GM12892 (cell line): ENCODE data around the gene UST.
"Not testable (repeated sequence)": the region's sequence is repeated elsewhere in the genome, so short reads cannot be mapped to it uniquely, and the experiment has no call there.

Experiments
- DNase-seq: peaks from one replicate; pipeline ENCODE4 v3.0.0; 2011; ENCODE audit not compliant: insufficient read length
- FAIRE-seq: peaks from 2 replicates; lab custom pipeline; 2011; peaks lifted over from hg19 to GRCh38; lab: Jason Lieb, UNC
- POLR2A ChIP-seq: IDR thresholded peaks from 2 replicates; pipeline ENCODE4 v1.6.1; 2011; ENCODE audit warnings: low read depth, low read length, control low read depth
- POLR2AphosphoS5 ChIP-seq: IDR thresholded peaks from 2 replicates; pipeline ENCODE4 v1.6.1; 2011; ENCODE audit warnings: low read depth, low read length, control low read depth
- TAF1 ChIP-seq: IDR thresholded peaks from 2 replicates; pipeline ENCODE4 v1.6.1; 2011; ENCODE audit warnings: low read depth, mild to moderate bottlenecking, control low read depth, low read length, borderline replicate concordance

The UST gene

DNA sequence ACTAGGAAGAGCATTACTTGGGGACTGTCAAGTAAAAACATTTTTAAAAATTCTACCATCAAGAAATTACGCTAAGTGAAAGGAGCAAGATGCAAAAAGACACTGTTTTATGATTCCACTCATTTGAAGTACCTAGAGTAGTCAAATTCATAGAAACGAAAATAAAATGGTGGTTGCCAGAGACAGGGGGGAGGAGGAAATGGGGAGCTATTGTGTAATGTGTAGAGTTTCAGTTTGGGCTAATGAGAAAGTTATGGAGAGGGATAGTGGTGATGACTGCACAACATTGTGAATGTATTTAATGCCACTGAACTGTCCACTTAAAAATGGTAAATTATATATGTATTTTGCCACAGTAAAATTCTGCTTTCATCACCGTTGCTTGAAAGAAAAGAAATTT lies 83.8 kb downstream of the UST start:
- DNase-seq = no peak
- FAIRE-seq = no peak
- no peak for TF ChIP-seq POLR2AphosphoS5
- no peak for TF ChIP-seq TAF1
- no peak for TF ChIP-seq POLR2A

DNA sequence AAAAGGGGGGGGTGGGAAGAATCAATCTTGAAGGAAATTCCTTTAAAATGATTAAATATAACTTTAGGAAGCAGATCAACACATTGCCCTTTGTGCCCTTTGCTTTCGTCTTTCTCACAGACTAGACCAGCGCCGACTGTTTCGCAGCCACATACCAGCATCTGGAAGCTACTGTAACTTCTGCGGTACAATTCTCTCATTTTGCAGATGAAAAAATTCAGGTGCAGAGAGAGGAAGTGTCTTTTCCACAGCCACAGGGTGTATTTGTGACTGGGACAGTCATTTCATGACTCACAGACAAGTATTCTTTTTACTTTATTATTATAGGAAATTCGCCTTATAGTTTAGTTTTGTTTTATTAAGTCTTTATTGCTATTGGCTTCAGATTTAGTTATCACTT lies 84.2 kb downstream of the UST start:
- TF ChIP-seq POLR2A (no peak), POLR2AphosphoS5 (no peak), TAF1 (no peak)
- FAIRE-seq = no peak
- DNase-seq = no peak

- DNase-seq (no peak), FAIRE-seq (no peak)
- TF ChIP-seq POLR2AphosphoS5 (no peak), POLR2A (no peak), TAF1 (no peak)
Observed at GRCh38 chr6:148831531-148831930, 84.7 kb downstream of the UST start.

DNA sequence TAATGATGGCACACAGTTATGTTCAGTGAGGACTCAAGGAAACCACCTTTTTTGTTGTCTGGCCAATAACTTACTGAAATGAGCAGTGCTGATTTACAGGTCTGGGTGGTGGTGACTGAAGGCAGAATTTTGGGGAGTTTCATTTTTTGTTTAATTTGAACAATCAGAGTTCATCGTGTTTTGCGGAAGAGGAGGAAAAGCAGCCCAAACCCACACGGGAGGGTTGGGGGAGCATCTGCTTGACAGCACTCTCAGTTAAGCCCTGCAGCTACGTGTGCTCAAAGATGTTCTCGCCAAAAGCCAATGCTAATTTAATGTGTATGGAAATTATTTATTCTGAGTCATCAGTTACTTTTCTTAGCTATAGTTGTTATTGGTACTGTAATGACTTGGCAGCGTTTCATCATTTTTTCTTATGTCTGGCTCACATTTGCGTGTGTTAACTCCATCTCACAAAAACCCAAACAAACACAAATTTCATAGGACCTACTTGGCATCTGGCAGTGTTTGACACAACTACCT lies 89.2 kb downstream of the UST start:
- no peak for FAIRE-seq
- DNase-seq = no peak

DNA sequence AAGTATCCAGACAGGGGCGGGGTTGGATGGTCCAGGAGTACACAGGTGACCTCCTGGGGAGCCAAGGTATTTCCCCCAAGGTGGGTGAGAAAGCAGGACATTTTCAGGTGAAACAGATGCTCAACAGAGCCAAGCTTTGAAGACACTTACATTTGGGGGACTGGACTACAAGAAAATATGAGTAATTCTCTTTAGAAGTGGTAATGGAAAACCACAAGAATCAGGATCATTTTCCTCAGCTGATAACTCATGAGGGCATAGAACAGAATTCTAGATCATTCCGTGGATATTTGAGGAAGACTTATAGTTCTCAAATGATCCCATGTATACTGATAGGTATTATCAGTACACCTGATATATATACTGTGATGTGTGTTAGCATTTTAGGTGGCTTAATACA lies 89.9 kb downstream of the UST start:
- no peak for DNase-seq
- no peak for TF ChIP-seq TAF1
- TF ChIP-seq POLR2A = no peak
- TF ChIP-seq POLR2AphosphoS5 = no peak
- no peak for FAIRE-seq

More for the DNA sequence above, 89.2 kb downstream of the UST start:
- TF ChIP-seq TAF1 (no peak), POLR2A (no peak), POLR2AphosphoS5 (no peak)

GRCh38 chr6:148837941-148838340 lies 91.1 kb downstream of the UST start:
- DNase-seq (no peak), FAIRE-seq (no peak)

DNA sequence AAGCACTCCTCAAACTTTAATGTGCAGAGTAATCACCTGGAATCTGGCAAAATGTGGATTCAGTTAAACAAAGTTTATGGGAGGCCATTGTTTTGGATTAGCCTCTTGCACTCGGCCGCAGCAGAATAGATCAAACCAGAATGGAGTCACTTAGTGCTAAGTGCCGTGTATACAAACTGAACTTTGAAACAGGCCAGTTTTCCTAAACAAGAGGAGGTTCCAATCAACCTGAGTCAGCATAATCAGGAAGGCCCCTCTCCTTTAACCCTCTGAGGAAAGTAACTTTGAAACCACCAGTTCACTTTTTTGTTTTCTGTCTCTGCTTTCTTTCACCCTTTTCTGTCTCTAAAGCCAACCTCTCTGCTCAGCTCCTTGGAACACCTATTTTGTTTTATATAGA lies 92.2 kb downstream of the UST start:
- DNase-seq = no peak
- FAIRE-seq = no peak
- TF ChIP-seq TAF1 = no peak

More at GRCh38 chr6:148837941-148838340, 91.1 kb downstream of the UST start:
- no peak for TF ChIP-seq POLR2A
- no peak for TF ChIP-seq POLR2AphosphoS5
- no peak for TF ChIP-seq TAF1

GRCh38 chr6:148840256-148840655 lies 93.4 kb downstream of the UST start:
- DNase-seq = no peak
- TF ChIP-seq POLR2A = no peak
- TF ChIP-seq TAF1 = no peak
- TF ChIP-seq POLR2AphosphoS5 = no peak
- FAIRE-seq = no peak

GRCh38 chr6:148842296-148843019 lies 95.6 kb downstream of the UST start:
- TF ChIP-seq TAF1 = no peak
- TF ChIP-seq POLR2AphosphoS5 = no peak
- TF ChIP-seq POLR2A = no peak
- DNase-seq (no peak), FAIRE-seq (no peak)

- FAIRE-seq = no peak
- no peak for DNase-seq
- TF ChIP-seq POLR2AphosphoS5 = no peak
- no peak for TF ChIP-seq POLR2A
- no peak for TF ChIP-seq TAF1
Observed at GRCh38 chr6:148845464-148845863, 98.6 kb downstream of the UST start.

DNA sequence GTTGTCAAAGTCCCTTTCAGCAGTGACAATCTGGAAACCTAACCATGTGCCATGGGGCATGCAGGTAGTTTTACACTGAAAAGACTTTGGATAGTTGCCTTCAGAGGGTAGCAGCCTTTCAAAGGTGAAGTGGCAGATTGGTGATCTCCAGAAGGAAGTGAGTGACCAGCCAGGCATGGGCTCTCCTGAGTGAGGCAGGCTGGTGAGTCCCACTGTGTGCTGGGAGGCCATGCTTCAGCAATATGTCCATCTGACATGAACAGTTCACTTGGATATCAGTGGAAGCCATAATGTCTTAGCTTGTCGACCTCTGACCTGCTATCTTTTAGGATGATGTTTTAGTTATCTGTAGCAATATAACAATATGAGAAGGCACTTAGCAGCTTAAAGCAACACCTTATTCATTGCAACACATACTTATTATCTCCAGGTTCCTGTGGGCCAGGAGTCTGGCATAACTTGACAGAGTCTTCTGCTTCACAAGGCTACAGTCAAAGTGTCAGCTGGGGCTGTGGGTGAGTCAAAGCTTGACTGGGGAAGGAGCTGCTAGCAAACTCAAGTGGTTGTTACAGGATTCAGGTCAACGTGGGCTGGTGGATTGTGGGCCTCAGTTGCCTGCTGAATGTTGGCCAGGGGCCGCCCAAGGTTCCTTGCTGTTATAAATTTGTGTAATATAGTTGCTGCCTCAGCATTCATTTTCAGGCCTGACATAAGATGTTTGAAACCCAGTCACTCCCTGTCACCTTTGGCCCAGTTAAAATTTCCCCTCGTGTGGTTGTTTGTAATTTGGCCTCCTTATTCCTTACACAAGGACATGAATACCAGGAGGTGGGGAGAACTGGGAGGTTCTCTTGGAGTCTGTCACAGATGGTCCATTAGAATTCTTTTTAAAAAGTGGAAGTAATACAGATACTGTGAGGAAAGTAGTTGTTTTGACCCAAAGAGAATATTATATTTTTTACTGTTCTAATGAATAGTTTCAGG lies 100.2 kb downstream of the UST start:
- TF ChIP-seq POLR2A = no peak
- TF ChIP-seq POLR2AphosphoS5 = no peak
- no peak for DNase-seq

GRCh38 chr6:148848915-148849314 lies 102.1 kb downstream of the UST start:
- FAIRE-seq (no peak), DNase-seq (no peak)
- no peak for TF ChIP-seq POLR2AphosphoS5

More for the DNA sequence above, 100.2 kb downstream of the UST start:
- FAIRE-seq = no peak

GRCh38 chr6:148849449-148849848 lies 102.6 kb downstream of the UST start:
- not testable (repeated sequence) for FAIRE-seq, DNase-seq
